GM23248 (cell line): ENCODE measurements around the gene AGAP1.

Source experiments
- EZH2 ChIP-seq: fragments of 200-600 bp; sonication (generic); IDR thresholded peaks from 2 replicates; pipeline ENCODE4 v1.6.1; 2018; ENCODE audit warnings: antibody characterized with exemption, mild to moderate bottlenecking; ENCODE audit not compliant: insufficient read depth, poor library complexity, severe bottlenecking
- EZH2phosphoT487 ChIP-seq: fragments of 200-600 bp; sonication (generic); IDR thresholded peaks from 2 replicates; pipeline ENCODE4 v1.6.1; 2018; ENCODE audit warnings: antibody characterized with exemption, moderate library complexity, mild to moderate bottlenecking, low read depth; ENCODE audit not compliant: insufficient read depth

GRCh38 chr2:236056141-236056540, 562.3 kb downstream of the AGAP1 start:
- TF ChIP-seq EZH2phosphoT487 (no peak), EZH2 (no peak)
